ENCODE data around the gene SLC11A2. TPM values are rescaled to one million over a fixed set of nuclear protein-coding genes. Genes with fewer than 3 reads are reported as not detected.

The SLC11A2 gene
- total RNA-seq, 1 experiment from 2014 or later, result 47.9 TPM

DNA sequence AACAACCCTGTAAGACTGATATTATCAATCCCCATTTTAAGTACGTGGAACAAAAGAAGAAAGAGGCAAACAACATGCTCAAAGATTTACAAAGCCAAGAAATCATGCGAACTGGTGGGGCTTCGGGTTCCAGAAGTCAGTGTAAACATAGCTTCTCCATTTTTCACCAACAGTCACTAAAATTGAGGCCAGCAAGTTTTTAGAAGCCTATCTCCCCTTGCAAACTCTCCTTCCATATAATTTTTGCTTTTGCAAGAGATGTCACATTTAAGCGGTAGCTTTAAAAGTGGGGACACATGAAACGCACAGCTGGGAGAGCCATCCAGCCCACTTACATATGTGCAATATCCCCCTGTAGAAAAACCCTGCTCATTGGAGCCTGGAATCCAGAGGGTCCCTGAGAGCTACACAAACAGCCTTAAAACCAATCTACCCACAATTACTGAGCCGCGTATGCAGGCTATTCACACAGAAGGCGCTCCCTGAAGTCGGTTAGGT, 797 bp downstream of the SLC11A2 start:
- no peak overlapping the region for H4K8ac ChIP-seq (replicated peaks; ENCODE audit: insufficient read length, low read depth, low read length)
- Mint-ChIP-seq H3K27ac (peak overlapping the region; percentile 95 to 97 (median 95)), H3K4me1 (peaks cover 53% of the 10 kb centered on the region in 2 experiments), H3K36me3 (ENCODE audit: insufficient read depth in 1 of 3, low read depth in 3 of 3) (no peaks in the 10 kb centered on the region), H3K9me3 (no peaks in the 10 kb centered on the region), H3K4me3 (peak overlapping the region; percentile 78 to 92), H3K27me3 (ENCODE audit: low read depth) (peaks cover 4% of the 10 kb centered on the region)
- H2BK15ac ChIP-seq (ENCODE audit: low read depth, low read length), result no peak overlapping the region
- no peak overlapping the region for H4K91ac ChIP-seq (ENCODE audit: insufficient read length, low read depth, low read length)
- DNase-seq, result no peak
- no peaks in the 10 kb centered on the region for H3K27me3 ChIP-seq (ENCODE audit: insufficient read depth, low read length)
- H3K23me2 ChIP-seq (ENCODE audit: insufficient read length, low read depth, low read length, poor library complexity, severe bottlenecking), result peaks cover 7% of the 10 kb centered on the region
- no peaks in the 10 kb centered on the region for H3K9me3 ChIP-seq (ENCODE audit: control insufficient read depth, low read depth, low read length)
- no CpG with 5 or more reads among the region's 9 CpGs for WGBS (ENCODE audit: extremely low coverage, insufficient read length, low lambda C conversion rate)
- peaks cover 8% of the 10 kb centered on the region for H3K79me2 ChIP-seq (ENCODE audit: insufficient read depth, low read length)
- H3K9ac ChIP-seq (ENCODE audit: extremely low read depth, insufficient read length, low read length), result peak overlapping the region; percentile 76
- H2AFZ ChIP-seq (ENCODE audit: low read length), result no peak overlapping the region
- H3K79me1 ChIP-seq (ENCODE audit: insufficient read depth, low read depth, low read length, poor library complexity, severe bottlenecking), result no peaks in the 10 kb centered on the region
- H2BK5ac ChIP-seq (ENCODE audit: insufficient read length, low read length), result no peak overlapping the region
- no peak overlapping the region for H3K4ac ChIP-seq (ENCODE audit: low read depth, low read length)
- H3K4me2 ChIP-seq (ENCODE audit: insufficient read depth, insufficient read length, low read length), result peak overlapping the region; percentile 92
- TF ChIP-seq, protein P1, sequence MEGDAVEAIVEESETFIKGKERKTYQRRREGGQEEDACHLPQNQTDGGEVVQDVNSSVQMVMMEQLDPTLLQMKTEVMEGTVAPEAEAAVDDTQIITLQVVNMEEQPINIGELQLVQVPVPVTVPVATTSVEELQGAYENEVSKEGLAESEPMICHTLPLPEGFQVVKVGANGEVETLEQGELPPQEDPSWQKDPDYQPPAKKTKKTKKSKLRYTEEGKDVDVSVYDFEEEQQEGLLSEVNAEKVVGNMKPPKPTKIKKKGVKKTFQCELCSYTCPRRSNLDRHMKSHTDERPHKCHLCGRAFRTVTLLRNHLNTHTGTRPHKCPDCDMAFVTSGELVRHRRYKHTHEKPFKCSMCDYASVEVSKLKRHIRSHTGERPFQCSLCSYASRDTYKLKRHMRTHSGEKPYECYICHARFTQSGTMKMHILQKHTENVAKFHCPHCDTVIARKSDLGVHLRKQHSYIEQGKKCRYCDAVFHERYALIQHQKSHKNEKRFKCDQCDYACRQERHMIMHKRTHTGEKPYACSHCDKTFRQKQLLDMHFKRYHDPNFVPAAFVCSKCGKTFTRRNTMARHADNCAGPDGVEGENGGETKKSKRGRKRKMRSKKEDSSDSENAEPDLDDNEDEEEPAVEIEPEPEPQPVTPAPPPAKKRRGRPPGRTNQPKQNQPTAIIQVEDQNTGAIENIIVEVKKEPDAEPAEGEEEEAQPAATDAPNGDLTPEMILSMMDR (conservative IDR thresholded peaks at IDR 0.05), result no peak
- no peak overlapping the region for H2AK5ac ChIP-seq (ENCODE audit: insufficient read length, low read length)
- no peak overlapping the region for H4K5ac ChIP-seq (ENCODE audit: insufficient read length, low read depth, low read length)
- H2BK12ac ChIP-seq (ENCODE audit: insufficient read length, low read depth, low read length), result no peak overlapping the region
- no peaks in the 10 kb centered on the region for H4K20me1 ChIP-seq (ENCODE audit: control insufficient read depth, insufficient read depth, insufficient read length)
- peaks cover 3% of the 10 kb centered on the region; the same call in 1 of the 2 replicates for H3K4me1 ChIP-seq (ENCODE audit: insufficient read depth, low read length)
- H3K27ac ChIP-seq (ENCODE audit: insufficient read length, low read depth, low read length), result peak overlapping the region; percentile 25
- no peak overlapping the region for H3K56ac ChIP-seq (ENCODE audit: insufficient read length, low read depth, low read length)
- H3T11ph ChIP-seq (ENCODE audit: low read length), result no peak overlapping the region
- no peak overlapping the region for H3K23ac ChIP-seq (ENCODE audit: insufficient read length, low read depth, low read length)
- no peak overlapping the region for H2BK20ac ChIP-seq (ENCODE audit: low read depth, low read length, poor library complexity, severe bottlenecking)
- H3K18ac ChIP-seq (ENCODE audit: insufficient read length, low read depth, low read length), result peak overlapping the region; percentile 94
- peak overlapping the region; percentile 97; the same call in 1 of the 2 replicates for H3K14ac ChIP-seq (ENCODE audit: insufficient read depth, low read length)
- no peak overlapping the region for H2BK120ac ChIP-seq (ENCODE audit: low read depth, low read length, poor library complexity, severe bottlenecking)

Data from H9 (cell line).